Measurements from ENCODE around the gene TMEM132D. TPM values are rescaled to one million over a fixed set of nuclear protein-coding genes. Genes with fewer than 3 reads are reported as not detected.

The TMEM132D gene
- total and polyA plus RNA-seq, 4 donors: 0.06 to 0.20 (median 0.13) TPM

DNA sequence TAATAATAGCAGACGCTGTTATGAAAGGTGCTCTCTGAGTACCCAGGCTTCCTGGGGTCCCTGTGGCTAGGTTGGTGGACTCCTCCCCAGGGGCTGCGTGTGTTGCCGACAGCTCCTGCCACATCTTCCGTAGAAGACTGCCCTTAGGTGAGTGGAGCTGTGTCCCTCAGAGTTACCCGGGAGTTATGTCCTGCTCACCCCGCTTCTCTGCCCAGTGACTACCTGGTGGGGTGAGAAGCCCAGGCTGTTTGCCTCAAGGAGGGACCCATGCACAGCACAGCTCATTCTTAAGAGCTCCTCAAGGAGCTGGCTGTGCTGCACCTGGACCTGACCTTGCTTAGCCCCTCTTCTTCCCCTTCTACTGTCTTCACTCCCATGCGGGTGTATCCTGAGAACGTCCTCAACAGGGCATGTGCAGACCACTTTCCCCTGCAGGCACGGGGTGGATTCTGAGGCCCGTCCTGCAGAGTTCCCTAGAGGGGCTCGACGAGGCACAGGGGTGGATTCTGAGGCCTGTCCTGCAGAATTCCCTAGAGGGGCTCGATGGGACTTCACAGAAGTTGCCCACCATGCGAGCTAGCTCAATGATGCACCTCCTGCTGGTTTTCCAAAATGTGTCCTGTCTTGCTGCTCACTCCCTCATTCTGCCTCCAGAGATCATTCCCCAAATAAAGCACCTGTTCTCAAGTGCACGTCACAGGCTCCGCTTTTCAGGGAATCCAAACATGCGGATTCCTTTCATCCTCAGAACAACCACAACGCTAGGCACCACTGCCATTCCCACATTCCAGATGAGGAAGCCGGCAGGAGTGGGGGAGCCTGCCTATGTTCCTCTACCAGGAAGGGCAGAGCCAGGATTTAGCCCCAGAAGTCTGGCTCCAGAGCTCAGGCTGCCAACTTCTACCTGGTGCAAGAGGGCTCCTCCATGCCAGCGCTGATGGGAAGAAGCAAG is 818.7 kb downstream of the TMEM132D start:
- TF ChIP-seq, protein P1, sequence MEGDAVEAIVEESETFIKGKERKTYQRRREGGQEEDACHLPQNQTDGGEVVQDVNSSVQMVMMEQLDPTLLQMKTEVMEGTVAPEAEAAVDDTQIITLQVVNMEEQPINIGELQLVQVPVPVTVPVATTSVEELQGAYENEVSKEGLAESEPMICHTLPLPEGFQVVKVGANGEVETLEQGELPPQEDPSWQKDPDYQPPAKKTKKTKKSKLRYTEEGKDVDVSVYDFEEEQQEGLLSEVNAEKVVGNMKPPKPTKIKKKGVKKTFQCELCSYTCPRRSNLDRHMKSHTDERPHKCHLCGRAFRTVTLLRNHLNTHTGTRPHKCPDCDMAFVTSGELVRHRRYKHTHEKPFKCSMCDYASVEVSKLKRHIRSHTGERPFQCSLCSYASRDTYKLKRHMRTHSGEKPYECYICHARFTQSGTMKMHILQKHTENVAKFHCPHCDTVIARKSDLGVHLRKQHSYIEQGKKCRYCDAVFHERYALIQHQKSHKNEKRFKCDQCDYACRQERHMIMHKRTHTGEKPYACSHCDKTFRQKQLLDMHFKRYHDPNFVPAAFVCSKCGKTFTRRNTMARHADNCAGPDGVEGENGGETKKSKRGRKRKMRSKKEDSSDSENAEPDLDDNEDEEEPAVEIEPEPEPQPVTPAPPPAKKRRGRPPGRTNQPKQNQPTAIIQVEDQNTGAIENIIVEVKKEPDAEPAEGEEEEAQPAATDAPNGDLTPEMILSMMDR (IDR thresholded peaks at IDR 0.05; ENCODE audit: control extremely low read depth, extremely low read depth): no peak
- WGBS, 2 donors: 84 to 88% methylated on average over 20 of the region's 20 CpGs
- H3K27me3 ChIP-seq (ENCODE audit: control insufficient read depth in 3 of 3, insufficient read depth in 3 of 3, low read length in 2 of 3): peaks cover 0 to 5% (median 0%) of the 10 kb centered on the region in 3 donors
- H3K4me3 ChIP-seq: no peak overlapping the region
- no peak overlapping the region for H3K9ac ChIP-seq (ENCODE audit: insufficient read depth in 1 of 2, low read length in 2 of 2)
- DNase-seq: no peak
- H3K9me3 ChIP-seq (ENCODE audit: control insufficient read depth in 4 of 4, insufficient read depth in 3 of 4, low read length in 3 of 4): no peaks in the 10 kb centered on the region
- no peak overlapping the region for H3K27ac ChIP-seq (ENCODE audit: low read depth in 1 of 2, low read length in 1 of 2)
- no peak for ATAC-seq (ENCODE audit: insufficient read depth, low FRiP score)
- no peaks in the 10 kb centered on the region for H3K4me1 ChIP-seq (ENCODE audit: control insufficient read depth in 5 of 5, insufficient read depth in 5 of 5, low read length in 5 of 5)
- no peaks in the 10 kb centered on the region for H3K36me3 ChIP-seq (ENCODE audit: control insufficient read depth in 4 of 4, insufficient read depth in 4 of 4, low read length in 4 of 4)

DNA sequence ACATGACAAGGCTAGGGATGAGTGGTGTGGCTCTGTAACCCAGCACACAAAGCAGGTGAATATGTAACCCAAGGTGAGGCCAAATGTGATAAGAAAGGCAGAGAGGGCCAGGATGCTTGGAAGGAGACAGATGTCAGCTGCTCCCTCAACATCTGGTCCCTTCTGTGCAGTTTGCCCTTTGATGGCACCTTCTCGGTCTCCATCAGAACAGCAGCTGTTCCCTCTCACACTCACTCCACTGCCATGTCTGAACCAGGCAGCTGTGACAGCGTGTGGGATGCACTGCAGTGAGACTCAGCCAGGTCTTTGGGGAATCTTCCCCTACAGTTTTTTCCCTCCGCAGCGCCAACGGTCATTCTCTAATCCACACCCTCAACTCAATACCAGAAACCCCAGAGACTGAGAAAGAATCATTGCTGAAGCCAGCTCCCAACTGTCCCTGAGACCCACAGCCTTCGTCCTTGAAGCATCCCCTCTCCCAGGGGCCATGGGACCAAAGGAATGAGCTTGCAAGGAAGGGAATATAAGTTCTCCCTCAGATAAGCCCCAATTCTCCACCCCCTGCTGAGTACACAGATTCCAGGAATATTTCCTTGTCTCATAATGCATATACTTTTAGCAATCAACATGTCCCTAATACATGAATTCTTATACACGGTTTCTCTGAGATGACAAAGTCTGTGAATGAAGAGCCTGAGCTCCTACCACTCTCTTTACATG is 820.5 kb downstream of the TMEM132D start:
- Histone ChIP-seq H3K27ac (ENCODE audit: low read depth in 1 of 2, low read length in 1 of 2) (no peak overlapping the region), H3K9ac (ENCODE audit: insufficient read depth in 1 of 2, low read length in 2 of 2) (no peak overlapping the region), H3K27me3 (ENCODE audit: control insufficient read depth in 3 of 3, insufficient read depth in 3 of 3, low read length in 2 of 3) (peaks cover 0 to 5% (median 0%) of the 10 kb centered on the region in 3 donors), H3K4me1 (ENCODE audit: control insufficient read depth in 5 of 5, insufficient read depth in 5 of 5, low read length in 5 of 5) (no peaks in the 10 kb centered on the region), H3K4me3 (no peak overlapping the region), H3K9me3 (ENCODE audit: control insufficient read depth in 4 of 4, insufficient read depth in 3 of 4, low read length in 3 of 4) (peaks cover 0 to 4% (median 0%) of the 10 kb centered on the region in 4 donors), H3K36me3 (ENCODE audit: control insufficient read depth in 4 of 4, insufficient read depth in 4 of 4, low read length in 4 of 4) (no peaks in the 10 kb centered on the region)
- TF ChIP-seq, protein P1 (IDR thresholded peaks at IDR 0.05; ENCODE audit: control extremely low read depth, extremely low read depth): no peak
- WGBS, 2 donors: 43 to 60% methylated on average over 7 of the region's 7 CpGs
- no peak for ATAC-seq (ENCODE audit: insufficient read depth, low FRiP score)
- DNase-seq: peak in 1 of 3 donors; percentile 9

DNA sequence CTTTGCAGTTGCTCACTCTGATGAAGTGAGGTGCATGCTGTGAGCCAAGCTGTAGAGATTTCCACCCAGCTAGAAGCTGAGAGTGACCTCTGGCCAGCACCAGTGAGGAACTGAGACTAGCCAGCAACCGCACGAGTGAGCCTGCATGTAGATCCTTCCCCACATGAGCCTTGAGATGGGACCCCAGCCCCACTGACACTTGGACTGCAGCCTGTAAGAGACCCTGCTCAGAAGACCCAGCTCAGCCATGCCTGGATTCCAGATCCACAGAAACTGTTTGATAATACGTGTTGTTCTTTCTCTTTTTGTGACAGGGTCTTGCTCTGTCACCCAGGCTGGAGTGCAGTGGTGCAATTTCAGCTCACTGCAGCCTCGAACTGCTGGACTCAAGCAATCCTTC is 821.4 kb downstream of the TMEM132D start:
- Histone ChIP-seq H3K4me1 (ENCODE audit: control insufficient read depth in 5 of 5, insufficient read depth in 5 of 5, low read length in 5 of 5) (no peaks in the 10 kb centered on the region), H3K4me3 (no peak overlapping the region), H3K36me3 (ENCODE audit: control insufficient read depth in 4 of 4, insufficient read depth in 4 of 4, low read length in 4 of 4) (no peaks in the 10 kb centered on the region), H3K27ac (ENCODE audit: low read depth in 1 of 2, low read length in 1 of 2) (no peak overlapping the region), H3K9ac (ENCODE audit: insufficient read depth in 1 of 2, low read length in 2 of 2) (no peak overlapping the region), H3K27me3 (ENCODE audit: control insufficient read depth in 3 of 3, insufficient read depth in 3 of 3, low read length in 2 of 3) (peaks cover 0 to 5% (median 0%) of the 10 kb centered on the region in 3 donors), H3K9me3 (ENCODE audit: control insufficient read depth in 4 of 4, insufficient read depth in 3 of 4, low read length in 3 of 4) (peaks cover 0 to 4% (median 0%) of the 10 kb centered on the region in 4 donors)
- 47 to 77% methylated on average over 4 of the region's 4 CpGs for WGBS, 2 donors
- DNase-seq (no peak), ATAC-seq (ENCODE audit: insufficient read depth, low FRiP score) (no peak)
- TF ChIP-seq, protein P1 (IDR thresholded peaks at IDR 0.05; ENCODE audit: control extremely low read depth, extremely low read depth): no peak
